Measurements from ENCODE around the gene SPEN. TPM values are rescaled to one million over a fixed set of nuclear protein-coding genes. Genes with fewer than 3 reads are reported as not detected.
"Not testable (repeated sequence)": the region's sequence is repeated elsewhere in the genome, so short reads cannot be mapped to it uniquely, and the experiment has no call there.

Gene SPEN
- total RNA-seq, 1 donor from 2014 or later = 85.2 TPM

DNA sequence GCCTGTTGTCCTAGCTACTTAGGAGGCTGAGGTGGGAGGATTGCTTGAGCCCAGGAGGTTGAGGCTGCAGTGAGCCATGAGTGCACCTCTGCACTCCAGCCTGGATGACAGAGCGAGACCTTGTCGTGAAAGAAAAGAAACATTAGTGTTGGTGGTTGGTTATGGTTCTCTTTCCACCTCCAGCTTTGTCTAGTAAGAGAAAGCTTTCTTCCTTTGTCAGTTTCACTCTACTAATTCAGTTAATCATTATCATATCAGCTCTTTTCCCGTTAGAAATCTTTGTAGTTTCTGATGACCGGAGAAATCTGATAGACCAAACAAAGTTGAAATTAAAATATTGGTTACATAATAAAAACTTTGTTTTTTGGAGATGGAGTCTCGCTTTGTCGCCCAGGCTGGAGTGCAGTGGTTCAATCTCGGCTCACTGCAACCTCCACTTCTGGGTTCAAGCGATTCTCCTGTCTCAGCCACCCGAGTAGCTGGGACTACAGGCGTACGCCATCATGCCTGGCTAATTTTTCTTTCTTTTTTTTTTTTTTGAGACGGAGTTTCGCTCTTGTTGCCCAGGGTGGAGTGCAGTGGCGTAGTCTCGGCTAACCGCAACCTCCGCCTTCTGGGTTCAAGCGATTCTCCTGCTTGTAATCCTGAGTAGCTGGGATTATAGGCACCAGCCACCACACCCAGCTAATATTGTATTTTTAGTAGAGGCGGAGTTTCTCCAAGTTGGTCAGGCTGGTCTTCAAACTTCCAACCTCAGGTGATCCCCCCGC, 49.5 kb downstream of the SPEN start:
- not testable (repeated sequence) for DNase-seq (ENCODE audit: low spot score)

DNA sequence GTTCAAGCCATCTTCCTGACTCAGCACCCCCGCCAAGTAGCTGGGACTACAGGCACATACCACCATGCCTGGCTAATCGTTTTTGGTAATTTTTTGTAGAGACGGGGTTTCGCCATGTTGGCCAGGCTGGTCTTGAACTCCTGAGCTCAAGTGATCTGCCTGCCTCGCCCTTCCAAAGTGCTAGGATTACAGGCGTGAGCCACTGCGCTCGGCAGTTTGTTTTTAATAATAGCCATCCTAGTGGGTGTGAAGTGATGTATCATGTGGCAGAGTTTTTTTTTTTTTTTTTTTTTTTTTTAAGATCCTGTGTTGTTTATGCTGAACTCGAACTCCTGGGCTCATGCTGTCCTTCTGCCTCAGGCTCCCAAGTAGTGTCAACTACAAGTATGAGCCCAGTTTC, 51.8 kb downstream of the SPEN start:
- DNase-seq (ENCODE audit: low spot score) = no peak

DNA sequence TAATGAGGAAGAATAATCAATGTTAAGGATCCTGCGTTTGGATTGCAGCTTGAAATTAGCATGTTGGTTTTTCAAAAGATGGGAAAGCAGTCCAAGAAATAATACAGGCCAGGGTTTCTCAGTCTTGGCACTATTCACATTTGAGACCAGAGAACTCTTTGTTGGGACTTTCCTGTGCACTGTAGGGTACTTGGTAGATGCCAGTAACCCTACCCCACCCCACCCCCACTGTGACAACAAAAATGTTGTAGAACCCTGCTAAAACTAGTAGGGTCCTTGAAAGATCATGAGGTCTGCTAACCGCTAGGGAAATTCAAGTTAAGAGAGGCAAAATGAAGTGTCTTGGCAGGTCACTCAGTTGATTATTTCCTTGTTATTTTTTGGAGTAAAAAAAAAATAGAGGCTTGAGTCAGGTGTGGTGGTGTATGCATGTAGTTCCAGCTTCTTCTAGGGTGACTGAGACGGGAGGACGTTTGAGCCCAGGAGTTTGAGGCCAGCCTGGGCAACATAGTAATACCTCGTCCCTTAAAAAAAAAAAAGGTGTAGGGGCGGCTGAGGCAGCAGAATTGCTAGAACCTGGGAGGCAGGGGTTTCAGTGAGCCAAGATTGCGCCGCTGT, 53.3 kb downstream of the SPEN start:
- DNase-seq (ENCODE audit: low spot score) = no peak

DNA sequence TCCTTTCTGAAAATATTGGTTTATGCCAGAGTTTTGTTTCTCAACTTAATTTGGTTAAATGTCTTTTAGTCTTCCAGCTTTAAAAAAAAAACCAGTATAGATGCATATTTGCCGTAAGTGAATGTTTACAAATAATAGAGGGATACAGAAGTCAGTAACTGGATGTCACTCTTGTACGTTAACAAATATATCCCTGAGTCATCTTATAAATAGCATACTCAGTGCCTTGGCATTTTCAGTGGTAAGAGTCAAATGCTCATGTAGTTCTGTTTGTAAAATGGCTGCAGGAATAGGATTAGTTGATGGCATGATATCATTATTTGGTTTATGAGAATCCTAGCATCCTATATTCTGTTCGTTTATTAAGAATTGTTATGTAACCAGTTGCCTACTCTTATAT, 55.4 kb downstream of the SPEN start:
- no peak for DNase-seq (ENCODE audit: low spot score)

DNA sequence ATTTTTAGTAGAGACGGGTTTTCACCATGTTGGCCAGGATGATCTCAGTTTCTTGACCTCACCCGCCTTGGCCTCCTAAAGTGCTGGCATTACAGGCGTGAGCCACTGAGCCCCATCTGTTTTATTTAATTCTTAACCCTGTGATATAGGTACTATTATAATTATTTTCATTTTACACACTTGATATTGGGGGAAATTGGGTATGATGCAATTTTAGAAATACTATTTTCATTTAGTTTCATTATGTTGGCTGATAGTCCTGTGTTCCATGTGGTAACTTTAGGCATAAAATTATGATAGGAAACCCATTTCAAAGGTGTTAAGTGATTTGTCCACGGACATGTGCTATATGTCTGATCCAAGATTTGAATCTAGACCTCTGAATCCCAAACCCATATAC, 61.1 kb downstream of the SPEN start:
- DNase-seq (ENCODE audit: low spot score) = no peak

DNA sequence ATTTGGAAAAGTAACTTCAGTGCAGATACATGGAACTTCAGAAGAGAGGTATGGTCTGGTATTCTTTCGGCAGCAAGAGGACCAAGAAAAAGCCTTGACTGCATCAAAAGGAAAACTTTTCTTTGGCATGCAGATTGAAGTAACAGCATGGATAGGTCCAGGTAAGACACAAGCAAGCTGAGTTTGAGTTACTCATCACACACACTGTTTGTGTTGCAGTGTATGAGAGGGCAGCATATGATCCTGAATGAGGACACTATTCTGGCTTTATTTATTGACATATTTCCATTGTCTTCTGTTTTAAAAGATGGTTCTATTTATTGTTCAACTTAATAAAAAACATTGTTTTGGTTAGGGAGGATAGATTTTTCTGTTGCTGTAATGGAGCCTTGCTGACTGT, 63.6 kb downstream of the SPEN start:
- DNase-seq (ENCODE audit: low spot score) = no peak

DNA sequence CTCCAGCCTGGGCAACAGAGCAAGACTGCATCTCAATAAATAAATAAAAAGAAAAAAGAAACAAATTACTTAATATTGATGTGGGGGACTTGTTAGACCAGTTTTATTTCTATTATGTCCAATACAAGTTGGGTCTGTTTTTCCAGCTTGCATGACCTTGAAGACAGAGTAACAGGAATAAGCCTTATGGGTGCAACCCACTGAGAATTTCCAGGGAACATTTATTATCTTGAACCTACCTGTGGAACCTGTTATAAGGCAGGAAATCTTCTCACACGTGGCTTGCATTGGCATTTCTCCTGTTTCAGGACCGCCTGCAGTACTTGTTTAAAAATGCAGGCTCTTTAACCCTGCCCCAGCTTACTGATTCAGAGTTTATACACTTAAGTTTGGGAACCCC, 64.4 kb downstream of the SPEN start:
- no peak for DNase-seq (ENCODE audit: low spot score)

DNA sequence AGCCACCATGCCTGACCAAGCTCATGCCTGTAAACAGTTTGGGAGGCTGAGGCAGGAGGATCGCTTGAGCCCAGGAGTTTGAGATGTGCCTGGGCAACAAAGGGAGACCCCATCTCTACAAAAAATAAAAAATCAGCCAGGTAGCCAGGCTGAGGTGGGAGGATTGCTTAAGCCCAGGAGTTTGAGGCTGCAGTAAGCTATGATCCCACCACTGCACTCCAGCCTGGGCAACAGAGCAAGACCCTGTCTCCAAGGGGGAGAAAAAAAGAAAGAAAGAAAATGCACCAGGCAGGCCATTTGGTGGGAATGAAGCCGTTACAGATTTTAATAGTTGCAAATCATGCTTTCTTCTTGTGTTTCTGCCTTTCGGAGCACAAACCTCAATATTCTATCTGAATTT, 66.1 kb downstream of the SPEN start:
- not testable (repeated sequence) for DNase-seq (ENCODE audit: low spot score)

DNA sequence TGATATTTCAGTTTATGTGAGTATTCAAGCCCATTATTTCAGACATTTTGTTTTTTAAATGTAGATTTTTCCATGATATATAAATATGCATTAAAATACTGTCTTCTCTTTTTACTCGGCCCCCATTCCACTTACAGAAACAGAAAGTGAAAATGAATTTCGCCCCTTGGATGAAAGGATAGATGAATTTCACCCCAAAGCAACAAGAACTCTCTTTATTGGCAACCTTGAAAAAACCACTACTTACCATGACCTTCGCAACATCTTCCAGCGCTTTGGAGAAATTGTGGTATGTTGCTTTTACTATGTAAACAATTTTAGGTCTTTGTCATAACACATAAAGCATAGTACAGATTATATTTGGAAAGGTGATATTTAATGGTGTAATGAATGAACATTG, 68.5 kb downstream of the SPEN start:
- no peak for DNase-seq (ENCODE audit: low spot score)

DNA sequence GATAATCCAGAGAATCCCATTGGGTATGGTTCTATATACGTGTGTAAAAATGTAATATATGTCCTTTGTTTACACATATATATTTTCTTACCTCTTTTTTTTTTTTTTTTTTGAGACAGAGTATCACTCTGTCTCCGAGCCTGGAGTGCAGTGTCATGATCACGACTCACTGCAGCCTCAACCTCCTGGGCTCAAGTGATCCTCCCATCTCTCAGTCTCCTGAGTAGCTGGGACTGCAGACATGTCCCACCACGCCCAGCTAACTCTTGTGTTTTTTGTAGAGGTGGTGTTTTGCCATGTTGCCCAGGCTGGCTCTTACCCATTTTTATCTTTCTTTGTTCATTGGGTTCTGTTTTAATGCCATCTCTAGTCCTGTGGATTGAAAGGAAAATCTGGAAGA, 68.9 kb downstream of the SPEN start:
- DNase-seq (ENCODE audit: low spot score) = no peak

DNA sequence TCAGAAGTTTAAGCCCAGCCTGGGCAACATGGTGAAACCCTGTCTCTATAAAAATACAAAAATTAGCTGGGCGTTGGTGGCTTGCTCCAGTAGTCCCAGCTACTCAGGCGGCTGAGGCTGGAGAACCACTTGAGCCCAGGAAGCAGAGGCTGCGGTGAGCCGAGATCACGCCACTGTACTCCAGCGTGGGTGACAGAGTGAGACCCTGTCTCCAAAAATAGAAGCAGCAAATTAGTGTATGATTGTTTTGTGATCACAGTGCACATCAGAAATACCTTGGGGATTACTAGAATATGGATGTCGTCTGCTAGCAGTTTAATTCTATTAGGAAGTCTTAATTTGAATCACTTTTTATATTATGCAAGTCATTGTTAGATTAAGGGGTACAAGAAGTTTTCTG, 69.4 kb downstream of the SPEN start:
- no peak for DNase-seq (ENCODE audit: low spot score)

DNA sequence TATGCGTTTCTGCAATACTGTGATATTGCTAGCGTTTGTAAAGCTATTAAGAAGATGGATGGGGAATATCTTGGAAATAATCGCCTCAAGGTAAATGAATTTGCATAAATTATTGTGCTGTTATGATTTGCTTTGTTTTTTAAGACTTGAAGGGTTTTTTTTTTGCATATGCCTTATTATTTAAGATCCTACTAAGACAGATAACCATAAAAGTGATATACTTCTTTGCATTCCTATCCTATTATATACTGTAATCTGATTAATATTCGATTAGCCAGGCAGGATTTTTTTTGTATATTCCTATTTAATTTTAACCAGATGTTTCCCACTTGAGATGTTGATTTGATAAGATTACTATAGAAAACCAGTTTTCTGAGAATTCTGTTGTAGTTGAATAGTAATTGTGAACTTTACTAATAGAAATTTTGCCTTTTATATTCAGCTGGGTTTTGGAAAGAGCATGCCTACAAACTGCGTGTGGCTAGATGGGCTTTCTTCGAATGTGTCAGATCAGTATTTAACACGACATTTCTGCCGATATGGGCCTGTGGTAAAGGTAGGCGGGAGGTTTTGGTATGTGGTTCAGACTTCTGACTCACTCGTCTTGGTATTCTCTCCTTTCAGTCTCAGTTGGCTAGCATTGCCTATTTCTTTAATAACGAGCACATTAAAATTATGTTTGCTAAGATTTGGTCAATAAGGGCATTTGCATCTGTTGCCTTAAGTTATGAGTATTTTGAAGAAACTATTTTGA, 71.6 kb downstream of the SPEN start:
- no peak for DNase-seq (ENCODE audit: low spot score)

DNA sequence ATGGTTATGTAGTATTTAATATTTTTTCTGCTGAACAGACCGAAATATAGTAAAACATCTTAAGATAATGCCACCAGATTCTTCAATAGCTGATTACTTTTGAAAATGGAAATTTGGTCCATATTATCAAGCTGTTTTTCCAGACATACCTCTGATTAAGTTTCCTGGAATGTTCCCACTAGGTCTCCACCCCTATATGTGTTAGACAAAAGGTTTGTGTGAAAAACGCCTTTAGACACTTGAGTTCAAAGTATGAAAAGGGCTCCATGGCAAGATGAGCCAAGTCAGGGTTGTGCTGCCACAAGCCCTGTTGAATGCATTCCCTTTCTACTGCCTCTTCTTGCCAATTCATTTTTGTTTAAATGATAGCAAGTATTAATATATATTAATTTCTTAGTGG, 75.7 kb downstream of the SPEN start:
- no peak for DNase-seq (ENCODE audit: low spot score)

DNA sequence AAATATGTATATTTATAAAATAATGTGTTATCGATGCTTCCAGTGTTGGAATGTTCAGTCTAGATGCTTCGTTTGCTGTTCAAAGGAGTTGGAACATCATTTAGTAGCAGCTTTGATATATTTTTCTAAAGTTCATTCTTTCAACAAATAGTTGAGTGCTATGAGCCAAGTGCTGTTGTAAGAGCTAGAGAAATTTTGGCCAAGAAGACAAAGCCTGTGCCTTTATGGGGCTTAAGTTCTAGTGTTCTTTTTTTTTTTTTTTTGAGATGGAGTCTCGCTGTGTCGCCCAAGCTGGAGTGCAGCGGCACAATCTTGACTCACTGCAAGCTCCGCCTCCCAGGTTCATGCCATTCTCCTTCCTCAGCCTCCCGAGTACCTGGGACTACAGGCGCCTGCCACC, 78.9 kb downstream of the SPEN start:
- DNase-seq (ENCODE audit: low spot score) = not testable (repeated sequence)

DNA sequence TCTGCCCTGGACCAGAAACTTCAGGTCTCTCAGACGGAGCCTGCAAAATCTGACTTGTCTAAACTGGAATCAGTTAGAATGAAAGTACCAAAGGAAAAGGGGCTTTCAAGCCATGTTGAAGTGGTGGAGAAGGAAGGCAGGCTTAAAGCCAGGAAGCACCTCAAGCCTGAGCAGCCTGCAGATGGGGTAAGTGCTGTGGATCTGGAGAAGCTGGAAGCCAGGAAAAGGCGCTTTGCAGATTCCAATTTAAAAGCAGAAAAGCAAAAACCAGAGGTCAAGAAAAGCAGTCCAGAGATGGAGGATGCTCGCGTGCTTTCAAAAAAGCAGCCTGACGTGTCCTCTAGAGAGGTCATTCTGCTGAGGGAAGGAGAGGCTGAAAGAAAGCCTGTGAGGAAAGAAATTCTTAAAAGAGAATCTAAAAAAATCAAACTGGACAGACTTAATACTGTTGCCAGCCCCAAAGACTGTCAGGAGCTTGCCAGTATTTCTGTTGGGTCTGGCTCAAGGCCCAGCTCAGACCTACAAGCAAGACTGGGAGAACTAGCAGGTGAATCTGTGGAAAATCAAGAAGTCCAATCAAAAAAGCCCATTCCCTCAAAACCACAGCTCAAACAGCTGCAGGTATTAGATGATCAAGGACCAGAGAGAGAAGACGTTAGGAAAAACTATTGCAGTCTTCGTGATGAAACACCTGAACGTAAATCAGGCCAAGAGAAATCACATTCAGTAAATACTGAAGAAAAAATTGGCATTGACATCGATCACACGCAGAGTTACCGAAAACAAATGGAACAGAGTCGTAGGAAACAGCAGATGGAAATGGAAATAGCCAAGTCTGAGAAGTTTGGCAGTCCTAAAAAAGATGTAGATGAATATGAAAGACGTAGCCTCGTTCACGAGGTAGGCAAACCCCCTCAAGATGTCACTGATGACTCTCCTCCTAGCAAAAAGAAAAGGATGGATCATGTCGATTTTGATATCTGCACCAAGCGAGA, 81.8 kb downstream of the SPEN start:
- no peak for DNase-seq (ENCODE audit: low spot score)

DNA sequence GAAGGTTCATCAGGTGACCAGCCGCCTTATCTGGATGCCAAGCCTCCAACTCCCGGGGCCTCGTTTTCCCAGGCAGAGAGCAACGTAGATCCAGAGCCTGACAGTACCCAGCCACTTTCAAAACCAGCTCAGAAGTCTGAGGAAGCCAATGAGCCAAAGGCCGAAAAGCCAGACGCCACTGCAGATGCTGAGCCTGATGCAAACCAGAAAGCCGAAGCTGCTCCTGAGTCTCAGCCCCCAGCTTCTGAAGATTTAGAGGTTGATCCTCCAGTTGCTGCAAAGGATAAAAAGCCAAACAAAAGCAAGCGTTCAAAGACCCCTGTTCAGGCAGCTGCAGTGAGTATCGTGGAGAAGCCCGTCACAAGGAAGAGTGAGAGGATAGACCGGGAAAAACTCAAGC, 83.9 kb downstream of the SPEN start:
- no peak for DNase-seq (ENCODE audit: low spot score)

DNA sequence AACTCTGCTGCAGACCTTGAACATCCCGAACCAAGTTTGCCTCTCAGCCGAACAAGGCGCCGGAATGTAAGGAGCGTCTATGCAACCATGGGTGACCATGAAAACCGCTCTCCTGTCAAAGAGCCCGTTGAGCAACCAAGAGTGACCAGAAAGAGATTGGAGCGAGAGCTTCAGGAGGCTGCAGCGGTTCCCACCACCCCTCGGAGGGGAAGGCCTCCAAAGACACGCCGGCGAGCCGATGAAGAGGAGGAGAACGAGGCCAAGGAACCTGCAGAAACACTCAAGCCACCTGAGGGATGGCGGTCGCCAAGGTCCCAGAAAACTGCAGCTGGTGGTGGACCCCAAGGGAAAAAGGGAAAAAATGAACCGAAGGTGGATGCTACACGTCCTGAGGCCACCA, 84.4 kb downstream of the SPEN start:
- DNase-seq (ENCODE audit: low spot score) = no peak

DNA sequence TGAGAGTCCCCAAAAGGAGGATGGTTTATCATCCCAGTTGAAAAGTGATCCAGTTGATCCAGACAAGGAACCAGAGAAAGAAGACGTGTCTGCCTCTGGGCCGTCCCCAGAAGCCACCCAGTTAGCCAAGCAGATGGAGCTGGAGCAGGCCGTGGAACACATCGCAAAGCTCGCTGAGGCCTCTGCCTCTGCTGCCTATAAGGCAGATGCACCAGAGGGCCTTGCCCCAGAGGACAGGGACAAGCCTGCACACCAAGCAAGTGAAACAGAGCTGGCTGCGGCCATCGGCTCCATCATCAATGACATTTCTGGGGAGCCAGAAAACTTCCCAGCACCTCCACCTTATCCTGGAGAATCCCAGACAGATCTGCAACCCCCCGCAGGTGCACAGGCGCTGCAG, 85.1 kb downstream of the SPEN start:
- no peak for DNase-seq (ENCODE audit: low spot score)

DNA sequence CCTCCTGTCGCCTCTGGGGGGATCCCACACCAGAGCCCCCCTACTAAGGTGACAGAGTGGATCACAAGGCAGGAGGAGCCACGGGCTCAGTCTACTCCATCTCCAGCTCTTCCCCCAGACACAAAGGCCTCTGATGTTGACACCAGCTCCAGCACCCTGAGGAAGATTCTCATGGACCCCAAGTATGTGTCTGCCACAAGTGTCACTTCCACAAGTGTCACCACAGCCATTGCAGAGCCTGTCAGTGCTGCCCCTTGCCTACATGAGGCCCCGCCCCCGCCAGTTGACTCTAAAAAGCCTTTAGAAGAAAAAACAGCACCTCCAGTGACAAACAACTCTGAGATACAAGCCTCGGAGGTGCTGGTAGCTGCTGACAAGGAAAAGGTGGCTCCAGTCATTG, 86.2 kb downstream of the SPEN start:
- no peak for DNase-seq (ENCODE audit: low spot score)

DNA sequence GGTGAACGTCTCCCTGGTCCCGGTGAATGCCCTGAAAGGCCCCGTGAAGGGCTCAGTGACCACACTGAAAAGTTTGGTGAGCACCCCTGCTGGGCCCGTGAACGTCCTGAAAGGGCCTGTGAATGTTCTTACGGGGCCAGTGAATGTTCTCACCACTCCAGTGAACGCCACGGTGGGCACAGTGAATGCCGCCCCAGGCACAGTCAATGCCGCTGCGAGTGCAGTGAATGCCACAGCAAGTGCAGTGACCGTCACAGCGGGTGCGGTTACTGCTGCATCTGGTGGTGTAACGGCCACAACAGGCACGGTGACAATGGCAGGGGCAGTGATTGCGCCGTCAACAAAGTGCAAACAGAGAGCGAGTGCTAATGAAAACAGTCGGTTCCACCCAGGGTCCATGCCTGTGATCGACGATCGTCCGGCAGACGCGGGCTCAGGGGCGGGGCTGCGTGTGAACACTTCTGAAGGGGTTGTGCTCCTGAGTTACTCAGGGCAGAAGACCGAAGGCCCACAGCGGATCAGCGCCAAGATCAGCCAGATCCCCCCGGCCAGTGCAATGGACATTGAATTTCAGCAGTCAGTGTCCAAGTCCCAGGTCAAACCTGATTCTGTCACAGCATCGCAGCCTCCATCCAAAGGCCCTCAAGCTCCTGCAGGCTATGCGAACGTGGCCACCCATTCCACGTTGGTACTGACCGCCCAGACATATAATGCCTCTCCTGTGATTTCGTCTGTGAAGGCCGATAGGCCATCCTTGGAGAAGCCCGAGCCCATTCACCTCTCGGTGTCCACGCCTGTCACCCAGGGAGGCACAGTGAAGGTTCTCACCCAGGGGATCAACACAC, 86.9 kb downstream of the SPEN start:
- DNase-seq (ENCODE audit: low spot score) = no peak

Measured in ureter (tissue), 1 donor.